K562 treated with DMSO at 1 percent for 12 hours (cell line): ENCODE measurements around the gene WNT1. TPM values are rescaled to one million over a fixed set of nuclear protein-coding genes. Genes with fewer than 3 reads are reported as not detected.

Source experiments
- total RNA-seq: library from RNA; unstranded; fragments of 300-600 nt; gene quantifications from 2 replicates; pipeline ENCODE4 v1.2.3, GENCODE V29; 2022; ENCODE audit not compliant: insufficient read depth

WNT1 gene
- not detected in 2 replicates for total RNA-seq

DNA sequence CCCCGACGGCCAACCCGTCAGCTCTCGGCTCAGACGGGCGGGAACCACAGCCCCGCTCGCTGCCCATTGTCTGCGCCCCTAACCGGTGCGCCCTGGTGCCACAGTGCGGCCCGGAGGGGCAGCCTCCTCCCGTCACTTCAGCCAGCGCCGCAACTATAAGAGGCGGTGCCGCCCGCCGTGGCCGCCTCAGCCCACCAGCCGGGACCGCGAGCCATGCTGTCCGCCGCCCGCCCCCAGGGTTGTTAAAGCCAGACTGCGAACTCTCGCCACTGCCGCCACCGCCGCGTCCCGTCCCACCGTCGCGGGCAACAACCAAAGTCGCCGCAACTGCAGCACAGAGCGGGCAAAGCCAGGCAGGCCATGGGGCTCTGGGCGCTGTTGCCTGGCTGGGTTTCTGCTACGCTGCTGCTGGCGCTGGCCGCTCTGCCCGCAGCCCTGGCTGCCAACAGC, at the start of gene WNT1:
Gene WNT1 (plus strand): TSS at position 32 of the 450 bp plus-strand sequence. CDS start 329 bp downstream, at position 361.

DNA sequence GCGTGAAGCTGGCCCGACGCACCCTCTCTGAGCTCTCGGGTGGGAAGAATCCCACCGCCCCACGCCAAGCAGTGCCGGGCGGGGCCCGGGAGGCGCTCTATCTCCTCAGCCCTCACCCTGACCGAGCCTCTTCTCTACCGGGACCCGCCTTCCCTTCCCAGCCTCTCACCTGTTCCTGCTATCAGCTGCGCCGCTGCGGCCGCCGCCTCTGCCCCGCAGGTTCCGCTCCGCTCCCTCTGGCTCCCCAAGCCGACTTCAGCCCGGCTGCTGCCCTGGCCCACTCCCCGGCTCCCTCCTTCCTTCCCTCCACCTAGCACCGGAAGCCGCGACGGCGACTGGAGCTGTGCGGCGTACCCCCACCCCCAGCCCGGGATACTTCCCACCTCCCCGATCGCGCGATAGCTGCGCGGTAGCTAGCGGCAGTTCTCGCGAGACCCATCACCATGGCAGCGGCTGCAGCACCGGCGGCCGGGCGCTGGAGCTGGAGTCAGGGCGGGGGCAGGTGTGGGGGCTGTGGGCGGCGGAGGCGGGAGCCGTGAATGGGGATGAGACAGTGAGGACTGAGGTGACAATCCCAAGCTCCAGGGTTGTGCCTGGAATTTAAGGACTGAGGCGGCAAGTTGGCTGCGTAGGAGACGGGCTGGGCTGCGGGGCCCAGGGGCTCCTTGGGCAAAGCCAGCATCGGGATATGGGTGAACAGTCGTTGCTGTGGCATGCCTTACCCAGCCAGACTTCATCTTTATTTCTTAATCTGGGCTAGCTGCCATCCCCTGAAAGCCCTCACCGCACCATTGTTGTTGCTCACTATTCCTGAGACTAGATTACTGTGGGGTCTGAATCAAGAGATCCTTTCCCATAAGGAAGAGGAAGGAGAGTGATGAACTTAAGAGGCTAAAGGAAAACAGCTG, 20.7 kb upstream of the WNT1 start, which contains the start of gene ARF3:
Gene ARF3 (minus strand): TSS at position 347 of the 908 bp plus-strand sequence. CDS start 16,392 bp downstream, outside the sequence.

DNA sequence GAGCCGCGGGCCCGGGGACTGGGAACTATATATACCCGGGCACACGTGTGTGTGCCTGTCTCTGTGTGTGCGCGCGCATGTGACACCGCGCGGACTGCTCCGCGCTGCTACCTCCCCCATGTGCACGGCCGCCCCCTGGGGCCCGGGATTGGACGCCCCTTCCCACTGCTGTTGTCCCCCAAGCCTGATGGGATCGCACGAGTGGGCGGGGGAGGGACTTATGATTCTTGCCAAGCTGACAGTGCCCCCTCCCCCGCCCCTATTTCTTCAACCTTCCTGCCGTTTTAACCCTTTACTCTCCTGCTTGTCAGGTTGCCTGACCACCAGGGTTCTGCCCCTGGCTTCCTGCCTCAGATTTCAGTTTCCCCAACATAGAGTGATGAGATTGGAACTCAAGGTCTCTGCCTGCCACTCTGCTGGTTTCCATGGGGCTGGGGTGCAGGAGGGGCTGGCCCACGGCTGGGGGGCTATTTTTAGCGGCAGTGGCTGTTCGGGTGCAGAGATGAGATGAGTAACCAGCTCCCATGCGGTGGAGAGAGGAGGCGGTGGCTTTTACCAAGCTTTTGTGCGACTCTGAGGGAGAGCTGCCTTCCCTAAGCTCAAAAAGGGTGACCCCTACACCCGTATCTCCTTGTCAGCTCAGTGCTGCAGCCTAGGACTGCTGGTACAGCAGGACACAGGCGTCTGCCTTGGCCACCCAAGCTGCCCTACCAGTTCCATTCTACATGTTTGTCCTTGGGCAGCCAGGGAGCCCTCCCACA, 21.4 kb downstream of the WNT1 start, which contains the start of gene DDN:
Gene DDN (minus strand): TSS at position 5 of the 761 bp plus-strand sequence. CDS start 88 bp downstream, outside the sequence.

DNA sequence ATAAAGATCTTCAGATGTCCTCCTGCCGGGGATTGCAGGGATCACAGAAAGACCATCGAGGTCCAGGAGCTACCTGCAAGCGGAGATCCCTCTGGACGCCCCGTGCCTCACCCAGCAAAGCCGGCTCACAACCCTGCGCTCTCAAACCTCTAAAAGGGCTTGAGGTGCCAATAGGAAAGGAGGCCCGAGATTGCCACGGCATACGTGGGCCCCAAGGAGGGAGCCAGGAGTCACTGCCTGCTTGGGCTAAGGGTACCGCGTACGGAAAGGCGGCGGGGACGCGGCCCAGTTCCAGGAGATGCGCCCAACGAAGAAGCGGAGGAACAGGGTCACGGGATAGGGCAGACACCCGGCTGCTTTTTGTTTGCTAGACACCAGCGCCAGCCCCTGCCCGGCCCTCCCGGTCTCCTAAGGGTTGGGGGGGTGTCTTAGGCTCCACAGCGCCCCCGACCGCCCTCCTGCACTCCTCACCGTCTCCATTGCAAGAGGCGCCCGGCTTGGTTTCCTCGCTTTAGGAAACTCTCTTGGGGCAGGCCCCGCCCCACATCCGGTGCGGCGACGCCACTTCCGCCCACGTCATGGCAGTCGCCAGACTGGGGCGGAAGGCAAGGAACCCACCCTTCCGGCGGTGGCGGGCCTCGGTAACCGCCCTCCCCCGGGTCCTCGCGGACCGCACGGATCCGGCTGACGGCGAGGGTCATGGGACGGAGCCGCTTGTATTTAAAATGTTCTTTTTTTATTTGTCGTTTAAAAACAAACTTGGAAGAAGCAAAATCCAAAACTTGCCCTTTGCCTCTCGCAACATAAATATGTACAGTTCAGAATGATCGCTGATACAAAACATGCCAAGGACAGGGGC, 40.4 kb downstream of the WNT1 start, which contains the start of gene PRKAG1:
Gene PRKAG1 (minus strand): TSS at position 516 of the 859 bp plus-strand sequence. CDS start 36 bp downstream, at position 480.

Other genes starting within 250 kb of the WNT1 start
- gene ADCY6, start 189.2 kb upstream of the WNT1 start, total RNA-seq, result 0.42 and 1.1 TPM in 2 replicates
- 0.49 and 1.6 TPM in 2 replicates for gene CACNB3, start 159.8 kb upstream of the WNT1 start, total RNA-seq
- gene DDX23, start 126.2 kb upstream of the WNT1 start, total RNA-seq, result 49.7 and 86.9 TPM in 2 replicates
- gene RND1, start 112.5 kb upstream of the WNT1 start, total RNA-seq, result 1.1 and 1.3 TPM in 2 replicates
- 4.0 and 5.5 TPM in 2 replicates for gene FKBP11, start 52.8 kb upstream of the WNT1 start, total RNA-seq
- 50.1 and 87.6 TPM in 2 replicates for gene ARF3, start 20.8 kb upstream of the WNT1 start, total RNA-seq
- 0.72 TPM in 1 of 2 replicates, not detected in the other for gene WNT10B, start 6.6 kb upstream of the WNT1 start, total RNA-seq
- gene DDN, start 21.1 kb downstream of the WNT1 start, total RNA-seq, result 0.27 and 0.62 TPM in 2 replicates
- 58.2 and 84.6 TPM in 2 replicates for gene PRKAG1, start 40.5 kb downstream of the WNT1 start, total RNA-seq
- 7.2 and 74.6 TPM in 2 replicates for gene KMT2D, start 82.5 kb downstream of the WNT1 start, total RNA-seq
- 22.2 and 32.9 TPM in 2 replicates for gene RHEBL1, start 91.7 kb downstream of the WNT1 start, total RNA-seq
- 1.2 and 1.8 TPM in 2 replicates for gene DHH, start 116.5 kb downstream of the WNT1 start, total RNA-seq
- 31.8 and 42.0 TPM in 2 replicates for gene LMBR1L, start 132.5 kb downstream of the WNT1 start, total RNA-seq
- 2,187 and 2,718 TPM in 2 replicates for gene TUBA1B, start 153.1 kb downstream of the WNT1 start, total RNA-seq
- gene TUBA1A, start 210.8 kb downstream of the WNT1 start, total RNA-seq, result 37.1 and 40.4 TPM in 2 replicates